ENCODE data around the gene MBP.
"Not testable (repeated sequence)": the region's sequence is repeated elsewhere in the genome, so short reads cannot be mapped to it uniquely, and the experiment has no call there.

Gene MBP

GRCh38 chr18:76959605-76960004 is 173.0 kb downstream of the MBP start:
- DNase-seq = no peak

- DNase-seq = no peak
These were observed 173.8 kb downstream of the MBP start for GRCh38 chr18:76958692-76959341.

GRCh38 chr18:76957384-76958355 is 174.9 kb downstream of the MBP start:
- DNase-seq = no peak

GRCh38 chr18:76956648-76957047 is 175.9 kb downstream of the MBP start:
- DNase-seq = no peak

- DNase-seq = no peak
These were observed 176.9 kb downstream of the MBP start for GRCh38 chr18:76955524-76956170.

- DNase-seq = no peak
These were observed 178.9 kb downstream of the MBP start for GRCh38 chr18:76953583-76954233.

GRCh38 chr18:76953156-76953555 is 179.4 kb downstream of the MBP start:
- DNase-seq = no peak

GRCh38 chr18:76952747-76953146 is 179.8 kb downstream of the MBP start:
- no peak for DNase-seq

GRCh38 chr18:76951456-76952247 is 180.9 kb downstream of the MBP start:
- DNase-seq = no peak

GRCh38 chr18:76948345-76948744 is 184.2 kb downstream of the MBP start:
- no peak for DNase-seq

GRCh38 chr18:76944346-76944745 is 188.2 kb downstream of the MBP start:
- not testable (repeated sequence) for DNase-seq

- DNase-seq = no peak
These were observed 188.8 kb downstream of the MBP start for GRCh38 chr18:76943542-76944339.

- DNase-seq = no peak
These were observed 191.3 kb downstream of the MBP start for GRCh38 chr18:76941284-76941683.

- no peak for DNase-seq
These were observed 194.0 kb downstream of the MBP start for GRCh38 chr18:76938619-76939018.

GRCh38 chr18:76937597-76937996 is 195.0 kb downstream of the MBP start:
- no peak for DNase-seq

- no peak for DNase-seq
These were observed 195.7 kb downstream of the MBP start for GRCh38 chr18:76936877-76937276.

- DNase-seq = no peak
These were observed 196.8 kb downstream of the MBP start for GRCh38 chr18:76935722-76936337.

- no peak for DNase-seq
These were observed 200.4 kb downstream of the MBP start for GRCh38 chr18:76932026-76932819.

- no peak for DNase-seq
These were observed 201.4 kb downstream of the MBP start for GRCh38 chr18:76931171-76931570.

All from activated gamma-delta T cell treated with Interleukin-2 at 50 U/mL for 16 hours (primary cell).